Central memory CD4-positive, alpha-beta T cell (primary cell): ENCODE measurements around the gene PRR12.

Experiments used
- DNase-seq: peaks from one replicate; pipeline ENCODE4 v3.0.0; 2022

PRR12 gene

DNA sequence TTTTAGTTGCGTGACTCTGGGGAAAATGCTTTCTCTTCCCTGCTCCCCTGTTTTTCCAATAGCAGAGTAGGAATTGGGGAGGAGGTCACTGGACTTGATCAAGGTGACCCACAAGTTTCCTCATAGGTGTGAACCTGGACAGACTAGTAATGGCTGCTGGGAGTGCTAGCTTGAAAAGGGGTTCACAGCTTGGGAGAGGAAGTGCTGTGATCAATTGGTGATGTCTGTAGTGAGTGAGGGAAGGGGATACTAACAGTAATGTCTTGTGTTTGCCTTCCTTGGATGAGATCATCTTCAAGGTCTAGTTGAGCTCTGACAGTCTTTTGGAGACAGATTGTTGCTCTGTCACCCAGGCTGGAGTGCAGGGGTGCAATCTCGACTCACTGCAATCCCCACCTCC, 76.5 kb downstream of the PRR12 start:
- no peak for DNase-seq

DNA sequence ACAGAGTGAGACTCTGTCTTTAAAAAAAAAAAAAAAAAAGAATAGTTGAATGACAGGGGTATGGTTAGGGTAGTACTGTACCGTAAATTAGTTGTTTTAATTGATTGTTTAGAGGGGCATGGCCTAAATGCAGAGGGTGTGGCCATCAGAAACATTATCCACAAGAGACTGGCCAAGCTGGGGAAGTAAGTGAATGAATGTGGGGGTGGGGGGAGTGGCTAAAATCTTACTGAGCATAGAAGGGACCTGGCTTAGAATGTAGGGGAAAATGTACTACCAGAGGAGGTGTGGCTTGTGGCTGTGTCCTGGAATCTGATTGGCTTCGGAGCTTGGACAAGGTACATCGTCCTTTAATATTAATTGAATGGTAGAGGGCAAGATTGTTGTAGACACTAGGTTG, 78.5 kb downstream of the PRR12 start:
- no peak for DNase-seq

DNA sequence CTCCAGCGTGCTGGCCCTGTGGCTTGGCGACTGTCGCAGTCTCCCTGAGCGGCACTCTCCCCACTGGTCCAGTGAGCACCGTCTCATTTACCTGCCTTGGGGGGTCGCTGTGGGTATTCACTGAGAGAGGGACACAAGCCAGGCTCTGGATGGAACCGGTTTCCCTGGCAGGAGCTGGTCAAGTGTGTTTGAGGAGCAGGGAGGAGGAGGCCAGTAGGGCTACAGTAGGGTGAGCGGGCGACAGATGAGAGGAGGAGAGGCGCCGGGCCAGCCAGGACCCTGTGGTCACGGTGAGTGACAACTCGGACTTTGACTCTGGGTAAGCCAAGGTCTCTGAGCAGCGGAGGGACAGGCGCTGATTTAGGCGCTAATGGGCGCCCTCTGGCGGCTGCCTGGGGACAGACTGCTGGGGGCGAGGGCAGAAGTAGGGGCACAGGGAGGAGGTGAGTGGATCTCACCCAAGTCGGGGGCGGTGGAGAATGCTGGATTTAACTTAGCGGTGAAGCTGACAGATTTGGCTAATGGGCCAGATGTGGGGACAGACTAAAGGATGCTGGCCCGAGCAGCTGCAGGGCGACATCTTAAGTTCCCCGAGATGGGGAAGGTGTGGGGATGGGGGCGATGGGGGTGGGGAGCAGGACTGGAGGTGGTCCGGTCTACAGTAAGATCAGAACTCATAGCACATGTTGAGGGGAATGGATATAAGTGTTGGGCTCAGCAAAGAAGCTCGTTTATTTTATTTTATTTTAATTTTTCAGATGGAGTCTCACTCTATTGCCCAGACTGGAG, 81.3 kb downstream of the PRR12 start:
- DNase-seq, result peak; percentile 61
